Astrocyte of the hippocampus (primary cell): ENCODE measurements around the gene EXOC2.

Experiments
- DNase-seq: peaks from one replicate; pipeline ENCODE4 v3.0.0; 2011; ENCODE audit warnings: low read depth, low spot score

Gene EXOC2, protein sequence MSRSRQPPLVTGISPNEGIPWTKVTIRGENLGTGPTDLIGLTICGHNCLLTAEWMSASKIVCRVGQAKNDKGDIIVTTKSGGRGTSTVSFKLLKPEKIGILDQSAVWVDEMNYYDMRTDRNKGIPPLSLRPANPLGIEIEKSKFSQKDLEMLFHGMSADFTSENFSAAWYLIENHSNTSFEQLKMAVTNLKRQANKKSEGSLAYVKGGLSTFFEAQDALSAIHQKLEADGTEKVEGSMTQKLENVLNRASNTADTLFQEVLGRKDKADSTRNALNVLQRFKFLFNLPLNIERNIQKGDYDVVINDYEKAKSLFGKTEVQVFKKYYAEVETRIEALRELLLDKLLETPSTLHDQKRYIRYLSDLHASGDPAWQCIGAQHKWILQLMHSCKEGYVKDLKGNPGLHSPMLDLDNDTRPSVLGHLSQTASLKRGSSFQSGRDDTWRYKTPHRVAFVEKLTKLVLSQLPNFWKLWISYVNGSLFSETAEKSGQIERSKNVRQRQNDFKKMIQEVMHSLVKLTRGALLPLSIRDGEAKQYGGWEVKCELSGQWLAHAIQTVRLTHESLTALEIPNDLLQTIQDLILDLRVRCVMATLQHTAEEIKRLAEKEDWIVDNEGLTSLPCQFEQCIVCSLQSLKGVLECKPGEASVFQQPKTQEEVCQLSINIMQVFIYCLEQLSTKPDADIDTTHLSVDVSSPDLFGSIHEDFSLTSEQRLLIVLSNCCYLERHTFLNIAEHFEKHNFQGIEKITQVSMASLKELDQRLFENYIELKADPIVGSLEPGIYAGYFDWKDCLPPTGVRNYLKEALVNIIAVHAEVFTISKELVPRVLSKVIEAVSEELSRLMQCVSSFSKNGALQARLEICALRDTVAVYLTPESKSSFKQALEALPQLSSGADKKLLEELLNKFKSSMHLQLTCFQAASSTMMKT

DNA sequence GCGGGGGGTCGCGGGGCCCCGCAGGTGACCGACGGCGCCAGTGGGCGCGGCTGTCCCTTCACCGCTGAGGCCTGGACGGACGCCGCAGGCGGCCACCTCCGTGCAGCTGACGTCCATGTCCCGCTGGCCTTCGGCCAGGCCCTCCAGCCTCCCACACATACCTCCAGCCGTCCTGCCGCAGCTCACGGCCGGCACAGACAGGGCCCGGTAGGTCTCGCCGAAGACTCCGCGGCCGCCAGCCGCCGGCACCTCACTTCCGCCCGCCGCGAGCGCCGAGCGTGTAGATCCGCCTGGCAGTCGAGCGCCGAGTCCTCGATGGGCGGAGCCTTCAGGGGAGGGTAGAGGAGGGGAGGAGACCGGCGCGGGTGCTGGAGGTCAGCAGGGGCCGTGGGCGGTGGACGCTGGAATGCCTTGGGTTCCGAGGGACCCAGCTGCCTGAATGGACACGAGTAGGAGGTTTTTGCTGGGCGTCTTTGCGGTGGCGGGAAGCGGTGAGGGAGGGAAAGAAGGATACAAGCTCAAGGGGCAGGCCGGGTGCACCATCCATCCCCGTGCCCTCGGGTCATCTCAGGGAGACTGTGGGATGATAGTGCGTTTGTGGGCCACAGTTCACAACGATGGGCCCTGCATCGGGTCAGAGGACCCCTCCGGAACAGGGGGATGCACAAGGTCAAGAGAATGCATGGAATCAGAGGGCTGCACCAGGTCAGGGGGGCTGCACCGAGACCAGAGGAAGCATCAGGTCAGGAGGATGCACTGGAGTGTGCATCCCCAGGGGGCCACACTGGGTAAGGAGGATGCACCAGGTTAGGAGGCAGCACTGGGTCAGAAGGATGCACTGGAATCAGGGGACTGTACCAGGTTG lies at the start of gene EXOC2:
TSS of gene EXOC2 (minus strand) at position 282 of the 865 bp plus-strand sequence. CDS start 55,321 bp downstream, outside the sequence.
- DNase-seq = peak; percentile 94

DNA sequence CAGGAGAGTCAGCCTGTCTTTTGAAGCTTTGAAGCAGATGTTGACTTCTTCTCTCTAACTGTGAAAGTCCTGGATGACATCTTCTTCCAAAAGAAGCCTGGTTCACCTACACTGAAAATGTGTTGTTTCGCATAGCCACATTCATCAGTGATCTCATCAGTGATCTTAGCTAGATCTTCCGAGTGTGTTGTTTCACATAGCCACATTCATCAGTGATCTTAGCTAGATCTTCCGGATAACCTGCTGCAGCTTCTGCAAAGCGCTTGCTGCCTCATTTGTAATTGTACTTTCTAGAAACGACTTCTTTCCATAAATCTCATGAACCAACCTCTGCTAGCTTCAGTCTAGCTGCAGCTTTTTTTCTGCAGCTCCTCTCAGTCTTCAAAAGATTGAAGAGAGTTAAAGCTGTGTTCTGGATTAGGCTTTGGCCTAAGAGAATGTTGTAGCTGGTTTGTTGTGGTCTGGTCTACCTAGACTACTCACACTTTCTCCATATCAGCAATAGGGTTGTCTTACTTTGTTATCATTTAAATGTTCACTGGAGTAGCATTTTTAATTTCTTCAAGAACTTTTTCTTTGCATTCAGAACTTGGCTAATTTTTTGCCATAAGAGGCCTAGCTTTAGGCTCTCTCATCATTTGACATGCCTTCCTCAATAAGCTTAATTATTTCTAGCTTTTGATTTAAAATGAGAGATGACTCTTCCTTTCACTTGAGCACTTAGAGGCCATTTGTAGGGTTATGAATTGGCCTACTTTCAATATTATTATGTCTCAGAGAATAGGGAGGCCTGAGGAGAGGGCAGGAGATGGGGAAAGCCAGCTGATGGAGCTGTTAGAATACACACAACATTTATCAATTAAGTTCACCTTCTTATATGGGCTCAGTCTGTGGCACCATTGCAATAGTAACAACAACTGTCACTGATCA lies 48.7 kb upstream of the EXOC2 start:
- DNase-seq = no peak

DNA sequence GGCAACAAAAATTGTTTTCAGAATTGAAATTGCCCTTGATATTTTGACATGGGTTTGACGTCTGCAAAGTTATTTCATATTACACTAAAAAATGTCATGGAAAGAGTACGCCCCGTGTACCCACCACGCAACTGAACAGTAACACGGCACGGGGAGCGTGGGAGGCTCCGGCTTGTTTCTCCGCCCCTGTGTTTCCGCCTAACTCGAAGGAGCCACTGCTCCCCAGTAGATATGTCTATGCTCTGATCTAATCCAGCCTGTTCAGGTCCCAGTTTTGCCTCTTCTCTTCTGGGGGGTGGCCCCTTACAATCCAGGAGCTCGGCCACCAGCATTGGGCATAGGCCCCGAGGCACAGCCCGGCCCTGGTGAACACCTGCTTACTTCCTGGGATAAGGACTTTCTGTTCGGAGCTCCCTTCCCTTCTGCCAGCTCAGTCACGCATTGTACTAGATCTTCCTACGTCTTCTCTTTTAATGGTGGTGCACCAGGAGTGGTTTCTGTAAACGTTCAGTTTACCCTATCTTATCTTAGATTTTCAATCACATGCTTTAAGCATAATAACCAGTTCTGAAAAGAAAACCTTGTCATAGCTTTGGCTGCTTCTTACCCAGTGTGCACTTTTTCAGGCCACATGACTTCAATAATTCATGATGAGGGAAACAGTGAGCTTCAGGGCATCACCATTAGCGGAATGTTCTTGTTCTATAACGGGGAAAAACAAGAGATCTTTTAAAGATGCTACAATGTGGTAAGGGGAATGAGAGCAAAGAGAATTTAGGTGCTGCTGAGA lies 43.9 kb upstream of the EXOC2 start:
- no peak for DNase-seq

DNA sequence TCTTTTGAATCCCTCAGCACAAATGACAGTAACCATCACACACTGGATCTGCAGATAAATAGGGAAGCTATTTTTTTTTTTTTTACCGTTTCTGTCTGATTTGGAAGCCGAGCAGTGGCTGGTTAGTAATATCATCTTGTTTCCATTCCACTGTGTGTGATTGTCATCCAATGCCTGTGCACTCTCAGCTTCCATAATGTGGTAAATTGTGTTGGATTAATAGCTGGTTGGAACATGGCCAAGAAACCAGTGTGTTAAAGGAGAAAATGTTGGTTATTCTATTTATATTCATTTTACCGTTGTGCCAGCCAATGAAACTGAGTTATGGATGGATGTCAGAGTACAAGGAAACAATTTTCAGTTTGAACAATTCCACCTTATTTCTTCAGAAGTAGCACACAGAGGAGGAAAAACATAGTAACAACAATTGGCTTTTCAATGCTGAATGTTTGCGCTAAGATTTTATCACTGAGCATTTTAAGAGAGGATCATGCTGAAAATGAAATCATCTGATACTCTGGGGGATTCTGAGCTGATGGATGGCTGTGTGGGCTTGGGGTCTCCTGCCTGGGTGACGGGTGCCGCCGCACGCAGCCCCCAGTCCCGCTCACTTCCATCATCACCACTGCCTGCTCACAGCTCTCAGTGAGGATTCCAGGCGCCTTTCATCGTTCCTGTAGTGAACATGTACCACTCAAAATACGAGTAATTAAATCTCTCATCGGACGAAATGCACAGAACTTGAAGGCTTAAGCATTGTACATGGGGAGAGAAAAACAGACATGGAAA lies 40.7 kb upstream of the EXOC2 start:
- no peak for DNase-seq

DNA sequence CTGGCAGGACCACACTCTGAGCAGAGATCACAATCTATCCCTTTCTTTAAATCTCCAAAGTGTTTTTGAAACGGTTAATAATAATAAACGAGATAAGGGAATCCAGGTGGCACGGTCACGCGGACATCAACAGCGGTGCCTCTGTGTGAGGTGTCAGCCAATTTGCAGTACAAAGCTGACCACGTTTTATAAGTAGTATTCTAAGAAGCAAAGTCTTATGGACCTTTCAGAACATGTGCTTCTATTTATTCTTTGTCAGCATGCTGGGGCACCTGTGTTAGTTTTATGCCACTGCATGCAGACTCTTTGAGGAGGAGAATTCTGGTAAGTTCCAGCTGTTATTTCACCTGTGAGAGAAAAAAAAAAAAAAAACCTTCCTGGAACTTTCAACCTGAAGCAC lies 39.0 kb upstream of the EXOC2 start:
- DNase-seq = no peak

DNA sequence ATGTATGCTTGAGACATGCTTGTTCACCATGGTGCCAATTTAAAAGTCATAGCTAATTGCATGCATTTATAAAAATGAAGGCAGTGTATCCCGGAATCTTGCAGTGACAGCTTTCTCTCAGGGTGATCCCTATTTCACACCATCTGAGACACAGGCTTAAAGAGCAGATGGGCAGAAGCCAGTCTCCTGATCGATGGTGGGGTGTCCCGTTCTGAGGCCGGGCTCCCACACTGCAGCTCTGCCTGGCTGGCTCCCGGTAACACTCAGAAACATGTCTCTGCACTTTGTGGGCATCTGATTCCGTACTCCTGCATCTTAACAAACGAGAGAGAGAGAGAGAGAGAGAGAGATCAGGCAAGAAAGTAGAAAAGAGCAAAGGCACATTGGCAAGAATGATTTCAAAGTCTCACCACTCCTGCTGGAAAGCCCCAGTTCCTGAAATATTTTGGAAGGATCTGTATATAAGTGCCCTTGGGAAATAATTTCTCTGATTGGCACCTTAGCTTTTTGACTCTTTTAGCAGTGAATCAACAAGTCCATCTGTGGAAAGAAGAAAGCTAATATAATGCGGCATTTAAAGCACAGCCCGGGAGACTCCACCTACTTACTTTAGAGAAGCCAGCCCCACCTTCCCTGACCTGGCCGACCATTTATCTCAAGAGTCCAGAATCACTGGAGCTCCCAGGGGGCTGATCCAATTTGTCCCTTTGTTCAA lies 36.8 kb upstream of the EXOC2 start:
- no peak for DNase-seq

DNA sequence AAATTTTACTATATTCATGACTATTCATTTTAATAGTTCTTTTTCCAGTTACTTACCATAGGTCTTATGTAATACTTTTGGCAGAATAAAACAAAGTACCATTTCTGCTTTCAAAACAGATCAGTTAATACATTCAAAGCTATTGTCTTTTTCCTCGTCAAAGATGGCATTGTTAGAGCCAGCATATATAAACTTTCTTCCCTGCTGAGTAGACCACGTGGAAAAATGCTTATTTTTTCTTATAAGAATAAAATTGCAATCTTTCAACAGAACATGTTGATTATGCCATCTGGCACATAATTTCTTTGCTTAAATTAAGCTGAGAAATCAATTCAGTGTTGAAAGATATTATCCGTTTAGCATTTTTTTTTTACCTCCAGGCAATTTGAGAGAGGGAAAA lies 34.9 kb upstream of the EXOC2 start:
- DNase-seq = no peak

DNA sequence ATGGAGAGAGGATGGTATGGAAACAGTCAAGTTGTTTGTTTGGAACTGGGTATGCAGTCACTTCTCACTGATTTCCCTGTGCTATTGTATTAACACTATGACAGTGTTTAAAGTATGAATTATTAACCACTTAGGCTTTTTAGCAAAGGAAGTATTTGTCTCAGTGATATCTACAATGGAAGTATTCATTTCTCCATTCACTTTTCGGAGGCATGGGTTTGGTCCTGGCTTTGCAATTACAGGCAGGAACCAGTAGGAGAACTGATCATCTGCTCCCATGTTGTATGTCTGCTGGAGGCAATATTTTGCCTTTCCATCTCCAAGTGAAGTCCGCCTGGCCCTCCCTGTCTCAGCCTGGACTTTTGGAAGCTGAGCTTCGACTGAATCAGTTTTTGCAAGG lies 30.6 kb upstream of the EXOC2 start:
- no peak for DNase-seq

DNA sequence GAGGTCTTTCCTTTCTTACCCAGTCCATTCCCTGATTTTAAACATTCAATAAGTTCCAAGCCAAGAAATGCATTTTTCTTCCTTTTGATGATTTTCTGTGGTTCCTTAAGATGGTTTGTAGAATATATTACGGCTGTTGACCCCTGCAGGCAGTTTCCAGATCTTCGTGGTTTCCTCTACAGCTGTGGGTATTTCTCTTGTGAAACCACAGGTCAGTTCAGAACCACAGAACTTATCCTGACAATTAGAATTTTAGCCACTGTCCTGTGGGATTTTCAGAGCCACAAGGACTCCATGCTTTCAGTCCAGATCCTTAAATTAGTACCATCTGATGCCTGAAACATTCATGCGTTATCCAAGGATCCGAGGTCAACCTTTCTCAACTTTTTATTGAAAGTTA lies 29.7 kb upstream of the EXOC2 start:
- peak; percentile 39 for DNase-seq

DNA sequence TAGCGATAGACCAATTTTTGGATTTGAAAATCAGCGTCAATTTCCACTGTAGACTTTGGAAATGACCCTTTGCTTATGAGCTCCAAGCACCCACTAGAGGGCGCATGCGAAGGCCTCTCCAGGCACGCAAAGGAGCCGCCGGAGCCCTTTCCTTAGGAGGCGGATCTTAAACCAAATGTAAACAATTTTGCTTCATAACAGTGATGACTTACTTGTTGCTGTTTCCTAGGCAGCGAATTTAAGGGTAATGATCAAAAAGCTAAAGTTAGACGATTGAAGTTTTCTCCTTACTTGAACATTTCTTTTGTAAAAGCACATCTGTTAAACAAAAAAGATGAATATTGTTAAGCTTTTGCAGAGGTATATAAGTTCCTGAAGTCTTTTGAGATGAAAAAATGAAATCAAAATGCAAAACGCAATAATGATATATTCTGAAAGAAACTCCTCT lies 29.2 kb upstream of the EXOC2 start:
- peak; percentile 81 for DNase-seq

DNA sequence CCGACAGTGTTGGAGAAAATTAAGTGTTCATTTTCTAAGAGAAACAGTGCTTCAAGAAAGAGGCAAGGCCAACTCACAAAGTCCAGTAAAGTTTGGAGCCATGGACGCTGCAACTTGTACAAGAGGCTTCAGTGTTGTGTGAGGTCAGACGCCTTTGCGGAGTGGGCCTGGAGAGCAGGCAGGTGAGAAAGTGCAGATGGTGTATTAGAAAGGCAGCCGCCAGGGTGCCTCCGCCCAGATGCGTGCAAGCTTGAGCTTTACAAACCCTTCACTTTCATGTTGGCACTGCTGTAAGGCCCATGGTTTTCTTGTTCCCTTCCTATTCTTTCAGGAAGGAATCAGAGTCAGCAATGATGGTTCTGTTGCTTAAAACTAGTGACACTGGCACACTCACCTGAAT lies 25.4 kb upstream of the EXOC2 start:
- DNase-seq = no peak

DNA sequence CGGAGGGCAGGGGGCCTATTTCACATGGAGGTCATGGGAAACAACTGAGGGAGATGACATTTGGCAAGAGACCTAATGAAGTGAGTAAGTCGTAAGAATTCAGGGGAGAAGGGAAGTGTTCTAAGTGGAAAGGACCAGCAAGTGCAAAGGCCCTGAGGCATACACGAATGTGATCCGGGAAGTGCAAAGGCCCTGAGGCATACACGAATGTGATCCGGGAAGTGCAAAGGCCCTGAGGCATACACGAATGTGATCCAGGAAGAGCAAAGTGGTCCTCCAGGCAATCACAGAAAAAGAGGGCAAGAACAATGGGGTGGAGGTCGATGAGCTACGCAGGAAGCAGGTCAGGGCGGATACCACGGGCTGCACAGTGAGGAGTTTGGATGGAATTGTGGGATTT lies 24.2 kb upstream of the EXOC2 start:
- DNase-seq = no peak

DNA sequence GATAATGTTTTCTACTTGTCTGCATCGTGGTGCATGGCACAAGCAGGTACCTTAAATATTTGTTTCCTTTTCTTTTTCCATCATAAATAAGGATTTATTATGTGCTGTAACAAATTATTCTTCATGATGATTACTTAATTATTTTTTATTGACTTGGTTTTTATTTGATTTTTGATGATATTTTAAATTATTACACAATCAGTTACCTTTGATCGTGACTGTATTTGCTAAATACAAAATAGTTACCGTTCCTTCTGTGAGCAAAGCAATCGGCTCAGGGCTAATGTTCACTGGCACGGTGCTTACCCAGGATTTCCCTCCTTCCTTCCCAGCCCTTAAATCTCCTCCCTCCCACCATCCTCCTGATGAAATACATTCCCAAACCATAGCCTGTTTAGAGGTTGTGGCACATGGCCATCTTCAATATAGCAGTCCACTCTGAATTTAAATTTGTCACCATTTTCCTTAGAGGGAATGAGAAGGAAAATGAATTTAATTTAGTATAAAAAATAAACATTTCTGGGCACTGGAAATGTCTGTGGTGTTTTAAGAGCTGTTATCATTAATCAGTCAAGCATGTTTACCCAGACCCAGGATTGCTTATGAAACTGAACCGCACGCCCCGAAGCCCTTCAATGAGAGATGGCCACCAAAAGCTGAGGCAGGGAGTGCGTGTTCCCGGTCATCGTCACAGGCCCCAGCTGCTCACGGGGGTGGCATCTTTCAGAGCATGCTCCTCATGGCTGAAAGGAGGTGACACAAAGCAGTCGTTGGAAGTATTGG lies 23.0 kb upstream of the EXOC2 start:
- DNase-seq = no peak

DNA sequence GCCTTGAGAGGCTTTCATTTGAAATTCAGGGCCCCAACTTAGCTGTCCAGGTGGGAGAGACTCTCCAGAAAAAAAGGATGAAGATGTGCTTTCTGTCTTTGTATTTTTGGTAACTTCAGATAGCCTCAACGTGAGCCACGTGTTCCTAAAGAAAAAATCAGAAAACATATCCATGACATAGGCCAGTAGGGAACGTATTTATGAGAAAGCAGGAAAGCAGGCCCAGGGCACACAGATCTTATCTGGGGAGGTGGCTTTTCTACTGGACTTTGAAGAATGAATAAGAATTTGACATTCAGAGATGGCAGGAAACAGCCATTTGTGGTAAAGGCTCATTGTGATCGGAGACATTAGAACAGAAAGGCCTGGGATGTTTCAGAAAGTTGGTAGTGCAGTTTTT lies 21.2 kb upstream of the EXOC2 start:
- no peak for DNase-seq

DNA sequence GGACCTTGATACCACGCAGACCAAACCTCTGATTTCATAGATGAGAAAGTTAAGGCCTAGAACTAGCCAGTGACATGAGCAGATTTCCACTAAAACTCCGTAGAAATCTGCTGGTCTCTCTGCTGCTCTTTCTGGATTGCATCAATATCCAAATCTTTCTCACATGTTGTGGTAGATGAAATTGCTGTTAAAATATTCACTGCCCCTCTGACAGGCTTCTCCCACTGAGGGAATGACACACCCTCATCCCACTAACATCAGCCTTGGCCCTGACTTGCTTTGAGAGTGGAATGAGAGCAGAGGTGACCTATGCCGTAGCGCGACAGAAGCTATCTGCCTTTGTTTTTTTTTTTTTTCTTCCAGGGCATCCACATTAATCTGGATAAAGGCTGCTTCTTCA lies 20.4 kb upstream of the EXOC2 start:
- no peak for DNase-seq

DNA sequence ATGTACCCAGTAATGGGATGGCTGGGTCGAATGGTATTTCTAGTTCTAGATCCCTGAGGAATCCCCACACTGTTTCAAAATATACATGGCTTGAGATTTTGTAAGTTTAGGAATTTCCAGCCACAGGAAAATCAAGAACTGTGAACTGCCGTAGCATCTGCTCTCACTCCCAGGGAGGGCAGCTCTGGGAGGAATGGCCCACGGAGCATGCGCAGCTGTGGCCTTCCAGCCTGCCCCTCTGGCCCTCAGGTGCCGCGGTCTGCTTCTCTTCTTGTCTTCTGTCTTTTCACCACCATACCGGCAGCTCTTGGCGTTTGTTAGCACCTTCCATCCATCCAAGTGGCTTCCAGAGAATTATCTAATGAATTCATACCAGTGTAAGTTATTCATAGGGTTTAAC lies 19.9 kb upstream of the EXOC2 start:
- no peak for DNase-seq

DNA sequence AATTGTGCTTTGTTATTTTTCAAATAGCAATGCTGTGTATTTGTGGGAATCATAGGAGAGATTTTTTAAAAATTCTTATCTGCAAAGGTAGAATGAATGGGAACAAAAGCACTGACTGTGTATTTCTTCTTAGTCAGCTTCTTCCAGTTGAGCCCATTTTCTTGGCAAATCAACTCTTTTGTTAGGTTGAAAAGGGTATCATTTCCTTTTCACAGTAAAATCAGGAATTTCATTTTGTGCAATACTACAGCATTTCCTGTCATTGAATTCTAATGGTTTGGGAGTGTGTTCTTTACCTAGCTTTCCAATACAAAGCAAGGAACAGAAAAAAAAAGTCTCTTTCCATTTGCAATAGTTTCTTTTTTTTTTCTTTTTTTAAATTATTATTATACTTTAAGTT lies 19.0 kb upstream of the EXOC2 start:
- no peak for DNase-seq
